HS-5 (cell line): Measurements from ENCODE around the gene STAT1.

Experiments used
- DNase-seq: peaks from one replicate; pipeline ENCODE4 v3.0.0-alpha.2; 2012; ENCODE audit warnings: low read depth

STAT1 gene

DNA sequence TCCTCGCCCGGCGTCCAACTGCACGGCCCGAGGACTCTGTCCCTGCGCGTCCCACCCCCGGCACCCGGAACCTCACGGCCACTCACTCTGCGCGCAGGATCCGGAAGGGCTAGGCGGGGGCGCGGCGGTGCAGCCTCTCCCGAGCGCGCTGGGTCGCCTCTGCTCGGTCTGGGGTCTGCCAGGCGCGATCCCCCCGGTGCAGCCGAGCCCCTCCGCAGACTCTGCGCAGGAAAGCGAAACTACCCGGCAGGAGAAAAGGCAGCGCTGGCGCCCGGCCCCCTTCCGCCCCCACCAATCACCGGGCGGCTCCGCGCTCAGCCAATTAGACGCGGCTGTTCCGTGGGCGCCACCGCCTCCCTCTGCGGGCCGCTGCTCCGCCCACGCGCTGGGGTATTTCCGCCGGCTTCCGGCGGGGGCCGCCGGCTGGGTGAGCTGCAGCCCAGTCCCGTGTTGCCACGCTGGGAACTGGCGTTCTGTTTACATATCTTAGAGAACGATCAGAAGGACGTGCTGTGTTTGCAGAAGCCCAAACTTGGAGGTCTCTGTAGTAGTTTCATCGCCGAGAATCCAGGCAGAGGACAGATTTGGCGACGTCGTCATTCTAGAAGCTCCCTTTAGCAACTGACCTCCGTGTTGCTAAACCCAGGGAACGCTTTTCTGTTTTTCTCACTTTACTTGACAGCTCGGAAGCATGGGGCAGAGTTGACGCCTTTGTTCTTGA, at the start of gene STAT1:
STAT1 (minus strand) TSS at position 240 of the 721 bp plus-strand sequence. CDS start 4,168 bp downstream, outside the sequence.
- DNase-seq, result peak; percentile 74

DNA sequence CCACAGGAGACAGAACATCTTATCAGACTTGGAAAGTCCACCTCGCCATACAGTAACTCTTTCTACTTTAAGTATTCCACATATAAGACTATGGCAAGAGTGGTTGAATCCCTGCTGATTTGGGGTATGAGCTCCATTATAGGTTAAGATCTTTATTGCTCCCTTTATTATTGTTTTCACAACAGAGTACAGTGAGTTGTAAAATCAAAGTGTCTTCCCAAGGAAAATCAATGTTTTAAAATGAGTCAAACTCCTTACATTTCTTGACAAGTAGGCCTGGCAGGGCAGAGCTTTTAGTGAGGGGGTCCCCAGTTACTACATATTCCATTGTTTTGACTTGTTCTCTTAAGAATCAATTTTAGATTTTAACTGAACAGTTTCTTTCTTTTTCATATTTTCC, 49.6 kb upstream of the STAT1 start:
- DNase-seq, result no peak

- DNase-seq, result no peak
Measured at GRCh38 chr2:191061381-191061980, 47.5 kb upstream of the STAT1 start.

- DNase-seq, result no peak
Measured at GRCh38 chr2:191059308-191059707, 45.3 kb upstream of the STAT1 start.

DNA sequence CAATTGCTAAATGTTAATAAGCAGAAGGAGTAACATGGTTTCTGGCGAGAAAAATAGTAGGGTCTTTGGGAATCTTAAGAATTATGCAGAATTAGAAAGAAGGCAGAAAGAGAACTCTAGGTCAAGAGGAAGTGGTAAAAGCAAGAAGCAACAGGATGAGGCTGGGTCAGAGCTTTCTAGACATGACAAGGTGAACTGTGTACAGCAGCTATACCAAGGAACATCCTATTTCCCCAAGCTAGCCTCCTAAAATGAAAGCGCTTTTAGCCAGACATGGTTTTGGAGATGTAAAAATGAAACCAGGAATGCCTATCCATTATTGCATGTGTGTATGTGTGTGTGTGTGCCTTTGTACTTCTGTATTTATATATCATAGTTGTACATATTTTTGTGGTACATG, 42.3 kb upstream of the STAT1 start:
- no peak for DNase-seq

DNA sequence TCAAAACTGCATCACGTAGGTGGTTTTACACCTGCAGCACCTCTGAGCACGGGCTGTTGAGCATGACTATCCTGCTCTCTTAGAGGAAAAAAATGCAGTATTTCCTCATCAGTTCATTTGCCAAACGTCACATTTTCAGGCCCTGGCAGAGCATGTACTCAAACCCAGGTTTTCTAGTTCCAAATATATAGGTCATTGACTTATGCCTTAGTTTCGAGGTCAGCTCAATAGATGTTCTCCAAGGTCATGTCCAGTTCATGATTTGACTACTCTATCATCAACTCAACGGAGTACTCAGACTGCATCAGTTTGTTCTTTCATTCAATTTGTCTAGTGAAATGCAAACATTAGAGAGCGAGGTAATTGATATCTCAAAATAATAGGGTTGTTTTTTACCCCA, 39.3 kb upstream of the STAT1 start:
- DNase-seq, result no peak

DNA sequence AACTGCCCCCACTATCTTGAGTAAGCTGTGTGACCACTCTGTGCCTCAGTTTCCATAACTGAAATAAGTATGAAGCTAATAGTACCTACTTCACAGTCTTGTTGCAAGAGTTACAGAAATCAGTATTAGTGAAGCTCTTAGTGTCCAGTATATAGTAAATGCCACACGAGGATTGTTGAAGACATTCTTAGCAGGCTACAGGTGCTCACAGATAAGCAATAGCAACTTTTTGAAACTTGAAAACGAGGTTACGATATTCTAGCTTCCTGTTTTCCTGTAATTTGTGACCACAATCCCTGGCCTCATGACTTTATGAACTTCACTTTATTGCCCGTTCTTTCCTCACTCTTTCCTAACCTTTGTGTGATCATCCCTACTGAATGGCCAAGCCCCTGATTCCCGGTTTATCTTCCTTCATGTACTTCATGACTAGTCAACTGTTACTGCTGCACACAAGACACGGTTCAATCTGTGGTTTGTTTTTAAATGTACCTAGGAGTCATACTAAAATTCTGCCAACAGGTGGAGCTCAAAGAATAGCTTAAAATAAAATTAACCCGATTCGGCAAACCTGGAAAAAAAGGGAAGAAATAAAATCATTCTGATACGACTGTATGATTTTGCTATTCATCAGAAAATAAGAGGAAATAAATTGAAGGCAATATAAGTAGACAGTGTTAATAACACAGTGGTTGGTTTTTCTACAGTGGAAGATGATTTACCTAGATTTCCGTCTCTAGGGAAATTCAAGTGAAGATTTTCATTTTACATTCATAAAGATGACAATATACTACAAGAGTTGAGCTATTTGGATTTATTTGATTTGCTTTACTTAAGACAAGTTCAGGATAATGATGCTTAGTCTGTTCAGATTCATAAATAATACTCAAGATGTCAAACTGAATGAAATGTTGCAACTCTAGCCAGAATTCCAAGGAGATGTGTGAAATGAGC, 38.1 kb upstream of the STAT1 start:
- DNase-seq, result peak; percentile 49

GRCh38 chr2:191051177-191051576, 37.2 kb upstream of the STAT1 start:
- no peak for DNase-seq

DNA sequence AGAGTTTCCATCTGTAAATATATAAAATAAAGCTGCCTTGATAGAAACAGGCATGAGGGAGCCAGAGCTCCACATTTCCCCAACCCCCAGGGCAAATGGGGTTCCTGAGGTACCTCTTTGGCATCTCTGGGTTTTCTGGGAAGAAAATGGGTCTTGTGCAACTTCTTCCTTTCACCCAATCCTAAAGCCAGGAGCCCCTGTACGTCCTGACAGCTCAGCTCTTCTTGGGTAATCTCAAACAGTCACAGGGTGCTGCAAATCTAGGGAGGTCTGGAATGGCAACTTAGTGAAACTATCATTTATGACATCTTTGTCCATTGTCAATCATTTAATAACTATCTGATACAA, 36.6 kb upstream of the STAT1 start:
- peak; percentile 58 for DNase-seq

DNA sequence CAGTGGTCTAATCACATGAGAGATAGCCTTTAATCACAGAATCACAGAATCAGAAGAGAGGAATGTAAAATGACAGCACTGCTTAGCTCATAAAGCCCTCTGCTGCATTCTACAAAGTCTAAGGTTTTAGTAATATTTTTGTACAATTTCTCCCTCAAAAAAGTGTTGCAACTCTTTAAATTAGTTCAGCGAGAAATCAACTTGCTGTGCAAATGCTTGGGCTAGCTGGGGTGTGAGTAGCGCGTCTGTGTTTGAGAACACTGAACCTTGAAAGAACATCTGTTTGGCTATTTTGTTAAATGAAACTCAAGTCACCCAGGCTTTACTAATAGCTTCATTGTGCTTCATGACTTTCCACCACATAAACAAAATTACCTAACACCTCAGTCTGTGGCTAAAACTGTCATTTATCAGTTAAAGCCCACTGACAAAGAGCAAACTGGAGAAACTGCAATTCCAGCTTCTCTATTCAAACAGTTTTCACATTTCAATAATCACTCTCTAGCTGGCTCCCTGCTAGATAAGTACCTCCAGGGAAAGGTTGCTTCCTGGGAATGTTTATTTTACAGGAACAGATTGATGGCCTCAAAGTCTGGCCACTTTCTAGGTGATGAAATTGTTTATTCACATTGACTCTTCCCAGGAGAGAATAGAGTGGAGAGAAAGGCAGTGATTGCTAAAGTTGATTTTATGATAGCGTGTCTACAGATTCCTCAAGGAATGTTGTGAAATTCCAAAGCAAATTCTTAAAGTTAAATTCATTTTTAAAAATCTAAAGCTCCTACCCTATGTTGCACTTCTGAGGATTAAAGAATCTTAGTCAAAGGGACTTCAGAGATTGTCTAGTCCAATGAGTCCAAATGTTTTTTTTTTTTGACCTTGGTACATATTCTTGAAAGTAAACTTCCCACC, 36.0 kb upstream of the STAT1 start:
- DNase-seq, result peak; percentile 67

- DNase-seq, result no peak
Measured at GRCh38 chr2:191048073-191048472, 34.1 kb upstream of the STAT1 start.

DNA sequence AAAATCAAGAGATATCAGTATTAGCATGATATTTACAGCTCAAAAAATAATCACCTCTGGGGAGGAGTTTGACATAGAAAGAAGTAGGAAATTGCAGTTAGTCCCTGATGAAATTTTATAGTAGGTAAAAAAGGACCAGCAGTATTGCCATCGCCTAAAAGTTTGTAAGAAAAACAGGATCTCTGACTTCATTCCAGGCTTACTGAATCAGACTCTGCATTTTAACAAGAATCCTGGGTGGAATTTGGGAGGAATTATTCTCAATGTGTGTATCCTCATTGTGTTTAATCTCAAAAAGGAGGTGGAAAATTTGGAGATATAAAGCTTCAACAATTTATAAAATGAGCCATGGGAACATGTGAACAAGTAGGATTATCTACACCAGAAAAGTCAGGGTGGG, 31.2 kb upstream of the STAT1 start:
- DNase-seq, result no peak

GRCh38 chr2:191043438-191043837, 29.5 kb upstream of the STAT1 start:
- DNase-seq, result peak; percentile 64

- no peak for DNase-seq
Measured at GRCh38 chr2:191041418-191042161, 27.6 kb upstream of the STAT1 start.

DNA sequence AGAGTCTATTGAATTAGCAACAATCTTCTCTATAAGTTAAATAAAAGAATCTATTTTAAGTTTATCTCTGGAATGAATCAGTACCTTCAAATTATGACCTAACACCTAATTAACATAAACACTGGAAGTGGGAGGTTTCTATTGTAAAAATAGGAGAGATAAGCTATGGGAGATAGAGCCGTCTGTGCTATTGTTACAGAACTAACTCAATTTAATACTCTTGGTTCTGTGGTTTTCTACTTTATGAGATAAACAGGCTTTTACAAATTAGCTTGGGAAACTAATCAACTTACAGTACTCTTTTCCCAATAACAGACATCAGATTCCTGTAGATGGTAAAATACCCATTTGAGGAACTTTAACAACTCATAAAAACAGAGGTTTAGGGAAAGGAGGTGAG, 25.6 kb upstream of the STAT1 start:
- no peak for DNase-seq

GRCh38 chr2:191038741-191039140, 24.8 kb upstream of the STAT1 start:
- no peak for DNase-seq

DNA sequence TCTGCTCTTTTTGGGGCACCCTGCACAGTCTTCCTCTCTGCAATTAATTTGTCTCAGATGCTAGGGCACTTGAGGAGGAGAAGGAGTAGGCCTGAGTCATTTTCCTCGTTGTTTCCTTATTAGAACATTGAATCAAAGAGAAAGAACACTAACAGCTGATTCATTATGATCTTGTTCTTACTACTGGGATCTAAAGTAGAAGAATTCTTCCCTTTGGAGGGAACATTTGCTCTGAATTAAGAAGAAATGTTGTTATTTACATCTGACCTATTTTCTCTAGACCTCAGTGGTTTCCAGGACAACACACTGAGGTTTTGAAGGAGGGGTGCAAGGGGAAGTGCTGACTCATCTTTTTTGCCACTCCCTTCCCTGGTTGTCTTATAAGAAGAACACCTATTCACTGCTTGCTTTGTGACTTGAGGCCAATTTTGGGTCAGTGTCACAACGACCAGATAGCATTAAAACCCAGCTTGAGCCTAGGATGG, 24.3 kb upstream of the STAT1 start:
- DNase-seq, result peak; percentile 58

- DNase-seq, result no peak
Measured at GRCh38 chr2:191037351-191037750, 23.4 kb upstream of the STAT1 start.

- DNase-seq, result no peak
Measured at GRCh38 chr2:191036363-191036762, 22.4 kb upstream of the STAT1 start.

DNA sequence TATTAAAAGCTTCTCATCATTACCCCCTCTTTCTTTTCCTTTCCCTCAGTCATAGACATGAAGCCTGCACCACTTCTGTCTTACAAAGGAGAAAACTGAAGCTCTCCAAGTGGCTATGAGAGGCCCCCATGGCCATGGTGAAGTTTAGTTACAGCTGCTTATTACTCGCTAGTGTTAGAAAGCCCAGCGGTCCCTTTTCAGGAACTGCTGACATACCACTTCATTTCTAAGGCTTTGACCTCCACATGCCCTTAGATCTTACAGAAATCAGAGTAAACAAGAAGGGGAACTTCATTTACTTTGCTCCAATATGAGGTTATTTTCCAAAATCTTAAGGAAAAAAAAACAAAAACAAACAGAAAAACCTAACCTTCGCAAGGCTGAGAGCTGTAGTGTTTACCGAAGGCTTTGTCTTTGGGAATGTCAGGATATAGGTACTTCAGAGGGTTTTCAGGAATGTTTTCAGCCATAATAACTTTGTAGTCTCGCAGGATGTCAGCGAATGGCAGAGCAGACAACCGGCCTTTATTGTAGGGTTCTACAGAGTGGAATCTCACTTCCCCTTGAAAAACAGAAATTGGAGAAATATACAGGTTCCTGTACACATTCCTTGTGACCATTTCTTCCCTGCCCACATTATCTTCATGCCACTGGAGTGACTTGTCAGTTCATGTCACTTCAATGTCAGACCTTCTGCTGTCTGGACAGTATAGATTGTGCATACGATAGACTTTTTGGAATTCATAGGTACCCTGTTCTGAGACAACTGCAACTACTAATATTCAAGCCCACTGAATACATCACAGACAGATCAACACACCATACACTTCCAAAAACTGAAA, 18.8 kb upstream of the STAT1 start:
- DNase-seq, result no peak
